ENCODE measurements around the gene LAMTOR5. TPM values are rescaled to one million over a fixed set of nuclear protein-coding genes. Genes with fewer than 3 reads are reported as not detected.

LAMTOR5 gene
- total and polyA plus RNA-seq, 12 donors = 209 to 506 (median 248) TPM

DNA sequence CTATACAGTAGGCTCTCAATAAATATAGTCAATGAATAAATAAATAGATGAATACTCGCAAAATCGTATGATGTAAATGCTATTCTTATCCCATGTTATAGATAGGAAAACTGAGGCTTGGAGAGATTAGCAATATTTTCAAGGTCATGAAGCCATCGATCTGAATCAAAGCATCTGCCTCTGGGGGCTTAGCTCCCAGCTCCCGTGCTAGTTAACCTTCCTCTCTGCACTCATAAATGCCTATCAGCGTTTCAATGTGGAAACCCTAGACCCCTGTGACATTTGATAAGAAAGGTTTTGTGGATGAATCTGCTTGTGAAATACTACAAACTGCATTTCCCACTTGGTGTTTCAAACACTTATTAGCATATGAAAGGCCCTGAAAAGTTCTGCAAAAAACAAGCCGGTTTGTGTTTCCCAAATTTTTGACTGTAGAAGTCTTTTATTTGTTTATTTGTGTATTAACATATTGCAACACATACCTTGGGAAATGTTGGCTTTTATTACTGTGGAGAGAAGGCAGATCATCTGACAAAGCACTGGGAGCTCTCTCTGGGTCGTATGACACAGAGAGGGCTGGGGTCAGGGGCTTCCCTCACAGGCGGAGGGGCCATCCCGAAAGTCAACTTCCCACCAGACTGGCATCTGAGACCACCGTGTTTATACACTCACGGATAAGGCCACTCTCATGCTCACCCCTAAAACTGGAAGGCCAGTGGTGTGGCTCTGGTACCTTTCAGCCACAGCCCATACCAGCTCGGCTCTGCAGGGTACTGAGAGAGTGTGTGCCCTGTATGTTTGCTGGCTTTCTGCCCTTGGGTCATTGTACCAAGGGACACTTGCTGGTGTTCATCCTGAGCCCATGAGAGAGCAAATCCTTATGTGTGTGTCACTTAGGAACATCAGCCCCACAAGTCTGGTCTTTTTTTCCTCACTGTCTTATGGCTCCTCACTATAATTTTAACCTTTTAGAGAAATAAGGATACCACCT lies 42.5 kb upstream of the LAMTOR5 start:
- WGBS, 2 donors = 46 to 49% methylated on average over 12 of the region's 12 CpGs
- intact Hi-C loops (cut with DNase I) = loop anchor here in 3 of 10 donors (5.0 to 10.0 kb wide), 2 partner anchors 33 to 135 kb away; no protein-coding TSS in a partner anchor
- H3K4me1 ChIP-seq = no peaks in the 10 kb centered on the region
- H3K27ac ChIP-seq = no peak overlapping the region
- DNase-seq (no peak), ATAC-seq (no peak)
- no peaks in the 10 kb centered on the region for H3K9me3 ChIP-seq
- TF ChIP-seq, protein P1, sequence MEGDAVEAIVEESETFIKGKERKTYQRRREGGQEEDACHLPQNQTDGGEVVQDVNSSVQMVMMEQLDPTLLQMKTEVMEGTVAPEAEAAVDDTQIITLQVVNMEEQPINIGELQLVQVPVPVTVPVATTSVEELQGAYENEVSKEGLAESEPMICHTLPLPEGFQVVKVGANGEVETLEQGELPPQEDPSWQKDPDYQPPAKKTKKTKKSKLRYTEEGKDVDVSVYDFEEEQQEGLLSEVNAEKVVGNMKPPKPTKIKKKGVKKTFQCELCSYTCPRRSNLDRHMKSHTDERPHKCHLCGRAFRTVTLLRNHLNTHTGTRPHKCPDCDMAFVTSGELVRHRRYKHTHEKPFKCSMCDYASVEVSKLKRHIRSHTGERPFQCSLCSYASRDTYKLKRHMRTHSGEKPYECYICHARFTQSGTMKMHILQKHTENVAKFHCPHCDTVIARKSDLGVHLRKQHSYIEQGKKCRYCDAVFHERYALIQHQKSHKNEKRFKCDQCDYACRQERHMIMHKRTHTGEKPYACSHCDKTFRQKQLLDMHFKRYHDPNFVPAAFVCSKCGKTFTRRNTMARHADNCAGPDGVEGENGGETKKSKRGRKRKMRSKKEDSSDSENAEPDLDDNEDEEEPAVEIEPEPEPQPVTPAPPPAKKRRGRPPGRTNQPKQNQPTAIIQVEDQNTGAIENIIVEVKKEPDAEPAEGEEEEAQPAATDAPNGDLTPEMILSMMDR (IDR thresholded peaks at IDR 0.05) = no peak
- no peaks in the 10 kb centered on the region for H3K36me3 ChIP-seq
- no peak overlapping the region for H3K4me3 ChIP-seq
- H3K27me3 ChIP-seq = peaks cover 5 to 39% (median 18%) of the 10 kb centered on the region in 7 donors

DNA sequence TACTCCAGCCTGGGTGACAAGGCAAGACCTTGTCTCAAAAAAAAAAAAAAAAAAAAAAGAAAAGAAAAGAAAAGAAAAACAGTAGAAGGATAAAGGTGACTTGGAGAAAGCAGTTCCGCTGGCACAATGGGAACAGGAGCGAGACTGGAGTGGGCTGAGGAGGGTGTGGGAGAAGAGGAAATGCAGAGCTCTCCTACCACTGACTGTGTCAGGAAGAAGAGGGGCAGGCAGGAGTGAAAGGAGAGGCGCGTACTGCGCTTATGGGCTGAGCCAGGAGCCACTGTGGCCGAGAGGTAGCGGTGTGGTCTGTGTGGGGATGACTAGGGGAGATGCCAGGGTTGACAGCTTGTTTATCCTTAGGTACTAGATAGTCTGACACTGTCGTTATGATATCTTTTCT lies 37.1 kb upstream of the LAMTOR5 start:
- H3K4me1 ChIP-seq = peaks cover 0 to 5% (median 0%) of the 10 kb centered on the region in 9 donors
- no peaks in the 10 kb centered on the region for H3K9me3 ChIP-seq
- DNase-seq = no peak
- no peak overlapping the region for H3K27ac ChIP-seq
- no peak overlapping the region for H3K4me3 ChIP-seq
- TF ChIP-seq, protein P1 (IDR thresholded peaks at IDR 0.05) = no peak
- peaks cover 0 to 9% (median 4%) of the 10 kb centered on the region in 7 donors for H3K27me3 ChIP-seq
- no peak for ATAC-seq
- WGBS, 2 donors = 66 to 75% methylated on average over 8 of the region's 8 CpGs
- intact Hi-C loops (cut with DNase I) = no loop called here
- H3K36me3 ChIP-seq = no peaks in the 10 kb centered on the region

DNA sequence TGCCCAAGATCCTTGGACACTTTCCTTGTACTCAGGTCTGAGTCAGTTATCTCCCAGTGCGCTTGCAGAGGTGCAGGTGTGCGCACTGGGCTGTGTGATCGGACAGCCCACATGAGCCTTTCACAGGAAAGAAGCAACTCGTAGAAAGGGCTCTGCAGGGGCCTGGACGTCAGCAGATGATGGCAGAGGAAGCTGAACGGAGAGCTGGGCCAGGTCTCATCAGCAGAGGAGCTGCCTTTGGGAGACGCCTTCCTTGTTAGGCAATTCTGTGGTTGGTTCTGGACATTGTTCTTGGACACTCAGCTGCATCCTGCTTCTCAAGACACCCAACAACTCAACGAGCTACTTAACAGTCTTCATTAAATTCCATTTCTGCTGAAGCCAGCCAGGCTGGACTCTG lies 36.0 kb upstream of the LAMTOR5 start:
- no peak overlapping the region for H3K4me3 ChIP-seq
- 76 to 80% methylated on average over 8 of the region's 8 CpGs for WGBS, 2 donors
- H3K27ac ChIP-seq = no peak overlapping the region
- H3K4me1 ChIP-seq = peaks cover 0 to 5% (median 0%) of the 10 kb centered on the region in 9 donors
- intact Hi-C loops (cut with DNase I) = no loop called here
- TF ChIP-seq, protein P1 (IDR thresholded peaks at IDR 0.05) = no peak
- no peaks in the 10 kb centered on the region for H3K9me3 ChIP-seq
- H3K27me3 ChIP-seq = peaks cover 0 to 4% (median 0%) of the 10 kb centered on the region in 7 donors
- no peak for DNase-seq
- no peak for ATAC-seq
- no peaks in the 10 kb centered on the region for H3K36me3 ChIP-seq

DNA sequence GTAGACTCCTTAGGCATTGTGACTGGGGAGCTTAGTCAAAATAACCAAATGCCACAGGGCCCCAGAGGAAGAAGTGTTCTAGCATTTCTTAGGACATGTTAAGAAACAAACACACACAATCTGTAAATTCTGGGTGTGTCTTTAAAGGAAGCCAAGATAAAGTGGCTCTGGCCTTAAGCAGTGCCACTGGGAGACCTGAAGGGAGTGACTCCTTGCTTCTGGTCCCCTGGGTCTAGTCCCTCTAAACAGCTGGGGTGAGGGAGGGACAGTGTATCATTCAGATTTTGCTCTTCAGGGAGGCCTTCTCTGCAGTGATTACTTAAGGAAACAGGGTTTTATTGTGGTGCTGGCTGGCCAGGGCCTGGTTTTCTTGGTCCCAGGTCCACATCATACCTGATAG lies 34.4 kb upstream of the LAMTOR5 start:
- TF ChIP-seq, protein P1 (IDR thresholded peaks at IDR 0.05) = no peak
- no peak overlapping the region for H3K27ac ChIP-seq
- no peaks in the 10 kb centered on the region for H3K36me3 ChIP-seq
- no peaks in the 10 kb centered on the region for H3K9me3 ChIP-seq
- DNase-seq = no peak
- intact Hi-C loops (cut with DNase I) = no loop called here
- no peaks in the 10 kb centered on the region for H3K27me3 ChIP-seq
- ATAC-seq = peak in 1 of 8 donors; percentile 44
- peaks cover 0 to 5% (median 0%) of the 10 kb centered on the region in 9 donors for H3K4me1 ChIP-seq
- H3K4me3 ChIP-seq = no peak overlapping the region
